ENCODE results near the gene LPCAT2. TPM values are rescaled to one million over a fixed set of nuclear protein-coding genes. Genes with fewer than 3 reads are reported as not detected.

LPCAT2 gene
- polyA plus RNA-seq, 1 donor from 2014 or later, result 0.59 TPM

GRCh38 chr16:55487048-55487803 lies 21.6 kb upstream of the LPCAT2 start:
- H3K4me3 ChIP-seq (ENCODE audit: low read length), result no peak overlapping the region
- no peaks in the 10 kb centered on the region for H3K79me2 ChIP-seq (replicated peaks; ENCODE audit: insufficient read depth, low read length)
- no peak overlapping the region for H3K27ac ChIP-seq (ENCODE audit: low read length)
- H3K9ac ChIP-seq (ENCODE audit: low read length), result no peak overlapping the region
- no peaks in the 10 kb centered on the region for H3F3A ChIP-seq (ENCODE audit: insufficient read depth, low read length, poor library complexity, severe bottlenecking)
- H3K9me3 ChIP-seq (ENCODE audit: low read length), result no peaks in the 10 kb centered on the region
- no peak overlapping the region for H2AFZ ChIP-seq (ENCODE audit: low read depth, low read length)
- TF ChIP-seq RAD21 (conservative IDR thresholded peaks at IDR 0.05) (no peak), POLR2AphosphoS5 (IDR thresholded peaks at IDR 0.05) (no peak), EZH2 (IDR thresholded peaks at IDR 0.05; ENCODE audit: borderline replicate concordance, insufficient read depth, low read length, poor library complexity, severe bottlenecking) (no peak), EP300 (conservative IDR thresholded peaks at IDR 0.05; ENCODE audit: poor library complexity, severe bottlenecking) (no peak), REST (IDR thresholded peaks at IDR 0.05; ENCODE audit: borderline replicate concordance) (no peak), TAF1 (IDR thresholded peaks at IDR 0.05; ENCODE audit: low read depth) (no peak), MXI1 (conservative IDR thresholded peaks at IDR 0.05; ENCODE audit: poor library complexity, severe bottlenecking) (no peak), CTCF (IDR thresholded peaks at IDR 0.05; ENCODE audit: poor library complexity, severe bottlenecking) (no peak), SMC3 (conservative IDR thresholded peaks at IDR 0.05; ENCODE audit: poor library complexity) (no peak)
- H3K4me2 ChIP-seq (ENCODE audit: low read length), result no peak overlapping the region
- H3K27me3 ChIP-seq (ENCODE audit: insufficient read depth, low read depth, low read length), result no peaks in the 10 kb centered on the region
- no peaks in the 10 kb centered on the region for H3K36me3 ChIP-seq (ENCODE audit: insufficient read depth, low read length)
- no peaks in the 10 kb centered on the region for H4K20me1 ChIP-seq (ENCODE audit: insufficient read depth)
- no peaks in the 10 kb centered on the region for H3K9me2 ChIP-seq (ENCODE audit: insufficient read depth, low read length)

- no peak overlapping the region for H2AFZ ChIP-seq (ENCODE audit: low read depth, low read length)
- TF ChIP-seq EP300 (conservative IDR thresholded peaks at IDR 0.05; ENCODE audit: poor library complexity, severe bottlenecking), result no peak
- no peak for TF ChIP-seq TAF1 (IDR thresholded peaks at IDR 0.05; ENCODE audit: low read depth)
- no peak for TF ChIP-seq REST (IDR thresholded peaks at IDR 0.05; ENCODE audit: borderline replicate concordance)
- no peak for TF ChIP-seq CTCF (IDR thresholded peaks at IDR 0.05; ENCODE audit: poor library complexity, severe bottlenecking)
- TF ChIP-seq SMC3 (conservative IDR thresholded peaks at IDR 0.05; ENCODE audit: poor library complexity), result no peak
- no peak for TF ChIP-seq POLR2AphosphoS5 (IDR thresholded peaks at IDR 0.05)
- TF ChIP-seq RAD21 (conservative IDR thresholded peaks at IDR 0.05), result no peak
- TF ChIP-seq MXI1 (conservative IDR thresholded peaks at IDR 0.05; ENCODE audit: poor library complexity, severe bottlenecking), result no peak
- TF ChIP-seq EZH2 (IDR thresholded peaks at IDR 0.05; ENCODE audit: borderline replicate concordance, insufficient read depth, low read length, poor library complexity, severe bottlenecking), result no peak
- no peaks in the 10 kb centered on the region for H3K9me3 ChIP-seq (ENCODE audit: low read length)
- no peak overlapping the region for H3K27ac ChIP-seq (ENCODE audit: low read length)
- H3K36me3 ChIP-seq (ENCODE audit: insufficient read depth, low read length), result no peaks in the 10 kb centered on the region
- H3K9ac ChIP-seq (ENCODE audit: low read length), result no peak overlapping the region
- no peak overlapping the region for H3K4me3 ChIP-seq (ENCODE audit: low read length)
- H4K20me1 ChIP-seq (ENCODE audit: insufficient read depth), result no peaks in the 10 kb centered on the region
- no peaks in the 10 kb centered on the region for H3K9me2 ChIP-seq (ENCODE audit: insufficient read depth, low read length)
- no peaks in the 10 kb centered on the region for H3K79me2 ChIP-seq (replicated peaks; ENCODE audit: insufficient read depth, low read length)
- no peaks in the 10 kb centered on the region for H3K27me3 ChIP-seq (ENCODE audit: insufficient read depth, low read depth, low read length)
- H3K4me2 ChIP-seq (ENCODE audit: low read length), result no peak overlapping the region
- H3F3A ChIP-seq (ENCODE audit: insufficient read depth, low read length, poor library complexity, severe bottlenecking), result no peaks in the 10 kb centered on the region
Measured at GRCh38 chr16:55488306-55488705, 20.6 kb upstream of the LPCAT2 start.

All from neural cell (in vitro differentiated cells).